ENCODE measurements around the gene MBTPS1. TPM values are rescaled to one million over a fixed set of nuclear protein-coding genes. Genes with fewer than 3 reads are reported as not detected.

Gene MBTPS1
- total RNA-seq, 2 donors from 2014 or later, result 94.4 to 114 TPM

- no peak for ATAC-seq
- H3K4me3 Mint-ChIP-seq, result no peak overlapping the region
- H3K27me3 Mint-ChIP-seq, result peaks cover 4% of the 10 kb centered on the region
- H3K9me3 ChIP-seq (ENCODE audit: control insufficient read depth, low read length, poor library complexity, severe bottlenecking), result no peaks in the 10 kb centered on the region
- peaks cover 2% of the 10 kb centered on the region for H3K36me3 Mint-ChIP-seq (ENCODE audit: low read depth)
- H3K27ac Mint-ChIP-seq, result no peak overlapping the region
- no peak for DNase-seq
- peaks cover 4% of the 10 kb centered on the region for H3K4me1 Mint-ChIP-seq
Measured at GRCh38 chr16:84039696-84040095, 77.0 kb downstream of the MBTPS1 start.

DNA sequence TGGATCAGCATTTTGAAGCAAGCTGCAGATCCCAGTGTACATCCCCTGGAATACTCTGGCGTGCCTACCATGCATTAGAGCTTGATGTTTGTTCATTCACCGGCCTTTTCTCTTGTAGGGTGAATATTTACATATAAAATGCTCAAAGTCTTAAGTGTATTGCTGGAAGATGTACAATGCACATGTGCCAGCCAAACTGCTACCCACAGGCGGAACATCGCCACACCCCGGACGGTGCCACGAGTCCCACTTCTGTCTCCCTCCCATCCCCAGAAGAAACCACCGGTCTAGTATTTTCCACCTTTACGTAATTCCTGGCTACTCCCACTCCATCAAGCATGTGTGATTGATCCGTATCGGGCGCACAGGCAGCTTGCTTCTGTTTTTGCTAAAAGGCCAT, 78.3 kb downstream of the MBTPS1 start:
- no peaks in the 10 kb centered on the region for H3K27me3 Mint-ChIP-seq
- H3K4me3 Mint-ChIP-seq, result no peak overlapping the region
- ATAC-seq (no peak), DNase-seq (no peak)
- H3K27ac Mint-ChIP-seq, result peak overlapping the region; percentile 8
- H3K9me3 ChIP-seq (ENCODE audit: control insufficient read depth, low read length, poor library complexity, severe bottlenecking), result no peaks in the 10 kb centered on the region
- peaks cover 2% of the 10 kb centered on the region for H3K36me3 Mint-ChIP-seq (ENCODE audit: low read depth)
- no peaks in the 10 kb centered on the region for H3K4me1 Mint-ChIP-seq

DNA sequence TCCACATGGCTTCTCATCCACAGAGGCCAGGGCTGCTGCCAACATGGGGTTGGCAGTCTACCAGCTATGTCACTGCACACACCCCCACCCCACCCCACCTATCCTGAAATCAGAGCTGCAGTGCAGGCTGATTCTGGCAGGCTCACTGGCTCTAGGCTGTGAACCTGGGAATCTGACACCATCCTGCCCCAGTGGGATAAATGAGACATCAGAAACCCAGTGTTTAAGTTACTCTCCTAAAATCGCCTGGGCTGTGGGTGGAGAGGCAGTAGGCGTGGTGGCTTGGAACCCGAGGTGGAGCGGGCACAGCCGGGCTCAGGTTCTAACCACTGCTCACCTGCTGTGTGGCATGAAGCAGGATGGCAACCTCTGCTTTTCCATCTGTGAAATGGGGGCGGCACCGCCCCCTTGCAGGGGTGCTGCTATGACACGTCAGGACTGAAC, 79.7 kb downstream of the MBTPS1 start:
- no peaks in the 10 kb centered on the region for H3K9me3 ChIP-seq (ENCODE audit: control insufficient read depth, low read length, poor library complexity, severe bottlenecking)
- Mint-ChIP-seq H3K27me3 (no peaks in the 10 kb centered on the region), H3K36me3 (ENCODE audit: low read depth) (peaks cover 2% of the 10 kb centered on the region), H3K4me1 (no peaks in the 10 kb centered on the region), H3K27ac (no peak overlapping the region), H3K4me3 (no peak overlapping the region)
- DNase-seq (no peak), ATAC-seq (no peak)

GRCh38 chr16:84036131-84036530, 80.6 kb downstream of the MBTPS1 start:
- Mint-ChIP-seq H3K4me1 (peaks cover 2% of the 10 kb centered on the region), H3K4me3 (no peak overlapping the region), H3K27ac (no peak overlapping the region), H3K27me3 (peaks cover 5% of the 10 kb centered on the region), H3K36me3 (ENCODE audit: low read depth) (peaks cover 2% of the 10 kb centered on the region)
- no peaks in the 10 kb centered on the region for H3K9me3 ChIP-seq (ENCODE audit: control insufficient read depth, low read length, poor library complexity, severe bottlenecking)
- DNase-seq (no peak), ATAC-seq (no peak)

GRCh38 chr16:84034516-84034915, 82.2 kb downstream of the MBTPS1 start:
- no peak overlapping the region for H3K4me3 Mint-ChIP-seq
- no peak overlapping the region for H3K27ac Mint-ChIP-seq
- peaks cover 17% of the 10 kb centered on the region for H3K27me3 Mint-ChIP-seq
- H3K9me3 ChIP-seq (ENCODE audit: control insufficient read depth, low read length, poor library complexity, severe bottlenecking), result no peaks in the 10 kb centered on the region
- H3K36me3 Mint-ChIP-seq (ENCODE audit: low read depth), result peaks cover 2% of the 10 kb centered on the region
- DNase-seq (no peak), ATAC-seq (no peak)
- H3K4me1 Mint-ChIP-seq, result peaks cover 13% of the 10 kb centered on the region

DNA sequence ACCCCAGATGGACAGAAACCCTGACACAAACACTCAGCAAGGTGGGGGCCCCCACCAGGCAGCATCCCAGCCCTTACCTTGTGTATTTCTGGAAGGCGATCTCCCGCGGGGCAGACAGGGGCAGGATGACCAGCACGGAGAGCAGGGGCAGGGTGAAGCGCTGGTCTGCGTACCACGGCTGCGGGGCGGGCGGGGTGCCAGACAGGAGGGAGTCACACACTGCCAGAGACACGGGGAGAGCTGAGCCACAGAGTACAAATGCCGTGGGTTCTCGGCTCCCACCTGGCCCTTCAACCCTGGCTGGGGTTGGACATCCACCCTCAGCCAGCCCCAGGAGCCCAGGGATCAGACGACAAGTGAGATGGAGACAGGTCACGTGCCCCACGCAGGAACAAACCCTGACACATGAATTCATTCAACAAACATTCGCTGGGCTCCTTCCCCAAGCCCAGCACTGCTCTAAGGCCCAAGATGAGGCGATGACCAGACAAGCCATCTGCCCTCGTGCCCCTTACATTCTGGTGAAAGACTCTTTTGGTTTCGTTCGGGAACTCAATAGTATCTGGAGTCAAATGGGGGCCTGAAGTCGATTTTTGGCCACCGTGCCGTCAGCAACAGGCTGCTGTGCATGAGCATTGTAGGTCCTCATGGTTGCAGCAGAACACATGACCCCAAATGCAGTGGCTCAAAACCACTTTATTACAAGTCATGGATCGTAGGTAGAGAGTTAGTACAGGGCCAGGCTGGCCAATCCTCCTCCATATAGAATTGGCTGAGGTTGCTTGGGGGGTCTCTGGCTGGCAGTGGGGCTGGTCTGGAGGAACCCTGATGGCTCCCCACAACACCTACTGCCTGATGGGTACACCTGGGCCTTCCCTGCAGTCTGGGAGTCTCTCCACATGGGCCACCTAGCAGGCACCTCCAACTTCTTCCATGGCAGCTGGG, 83.2 kb downstream of the MBTPS1 start:
- no peak for DNase-seq
- no peak overlapping the region for H3K27ac Mint-ChIP-seq
- H3K9me3 ChIP-seq (ENCODE audit: control insufficient read depth, low read length, poor library complexity, severe bottlenecking), result no peaks in the 10 kb centered on the region
- H3K36me3 Mint-ChIP-seq (ENCODE audit: low read depth), result peaks cover 2% of the 10 kb centered on the region
- H3K27me3 Mint-ChIP-seq, result peaks cover 24% of the 10 kb centered on the region
- no peak overlapping the region for H3K4me3 Mint-ChIP-seq
- H3K4me1 Mint-ChIP-seq, result peaks cover 16% of the 10 kb centered on the region
- no peak for ATAC-seq

GRCh38 chr16:84032458-84033178, 84.1 kb downstream of the MBTPS1 start:
- Mint-ChIP-seq H3K4me1 (peaks cover 16% of the 10 kb centered on the region), H3K27me3 (peaks cover 30% of the 10 kb centered on the region), H3K4me3 (no peak overlapping the region), H3K27ac (no peak overlapping the region), H3K36me3 (ENCODE audit: low read depth) (peaks cover 2% of the 10 kb centered on the region)
- no peaks in the 10 kb centered on the region for H3K9me3 ChIP-seq (ENCODE audit: control insufficient read depth, low read length, poor library complexity, severe bottlenecking)
- ATAC-seq, result no peak
- no peak for DNase-seq

DNA sequence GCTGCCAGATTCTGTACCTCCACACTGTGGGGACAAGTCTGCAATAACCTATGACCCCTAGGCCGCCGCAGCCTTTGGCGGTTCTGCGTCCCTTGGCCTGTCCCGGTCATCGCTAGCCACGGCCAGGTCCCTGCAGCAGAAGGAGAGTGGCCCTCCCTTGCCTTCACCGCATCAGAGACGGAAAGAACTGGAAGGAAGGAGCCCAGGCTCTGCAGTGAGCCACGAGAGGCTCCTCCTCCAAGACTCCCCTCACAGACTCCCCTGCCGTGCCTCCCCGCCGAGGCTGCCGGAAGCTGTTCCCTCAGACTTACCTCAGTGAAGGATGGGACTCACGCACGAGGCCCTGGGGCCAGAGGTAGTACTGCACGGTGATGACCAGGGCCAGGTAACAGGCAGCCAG, 85.2 kb downstream of the MBTPS1 start:
- ATAC-seq, result no peak
- Mint-ChIP-seq H3K27me3 (peaks cover 35% of the 10 kb centered on the region), H3K4me1 (peaks cover 16% of the 10 kb centered on the region)

GRCh38 chr16:84029297-84030047, 87.3 kb downstream of the MBTPS1 start:
- DNase-seq, result no peak
- no peak for ATAC-seq
- no peak overlapping the region for H3K4me3 Mint-ChIP-seq
- peaks cover 16% of the 10 kb centered on the region for H3K4me1 Mint-ChIP-seq
- H3K27me3 Mint-ChIP-seq, result peaks cover 50% of the 10 kb centered on the region
- no peaks in the 10 kb centered on the region for H3K36me3 Mint-ChIP-seq (ENCODE audit: low read depth)
- no peaks in the 10 kb centered on the region for H3K9me3 ChIP-seq (ENCODE audit: control insufficient read depth, low read length, poor library complexity, severe bottlenecking)
- H3K27ac Mint-ChIP-seq, result no peak overlapping the region

More for the DNA sequence above, 85.2 kb downstream of the MBTPS1 start:
- no peaks in the 10 kb centered on the region for H3K9me3 ChIP-seq (ENCODE audit: control insufficient read depth, low read length, poor library complexity, severe bottlenecking)
- Mint-ChIP-seq H3K36me3 (ENCODE audit: low read depth) (peaks cover 2% of the 10 kb centered on the region), H3K27ac (no peak overlapping the region), H3K4me3 (no peak overlapping the region)
- DNase-seq, result no peak

DNA sequence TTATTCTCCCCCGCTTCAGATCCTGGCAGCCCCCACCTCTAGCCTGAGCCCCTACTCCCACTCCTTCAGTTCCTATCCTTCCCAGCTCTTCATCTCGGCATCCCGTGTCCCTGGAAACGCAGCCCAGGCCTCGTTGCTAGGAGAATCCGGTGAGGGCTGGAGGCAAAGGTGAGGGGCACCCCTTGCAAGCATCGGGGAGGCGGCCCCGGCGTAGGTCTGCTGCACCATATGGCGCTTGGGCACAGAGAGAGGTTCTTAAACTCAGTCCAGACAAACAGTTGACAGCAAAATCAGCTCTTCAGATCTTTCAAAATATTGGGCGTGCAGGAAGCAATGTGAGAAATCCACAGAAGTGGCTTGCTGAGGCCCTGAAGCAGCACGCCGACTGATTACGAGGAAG, 89.1 kb downstream of the MBTPS1 start:
- ATAC-seq (no peak), DNase-seq (no peak)
- no peak overlapping the region for H3K27ac Mint-ChIP-seq
- no peaks in the 10 kb centered on the region for H3K9me3 ChIP-seq (ENCODE audit: control insufficient read depth, low read length, poor library complexity, severe bottlenecking)
- H3K27me3 Mint-ChIP-seq, result peaks cover 50% of the 10 kb centered on the region
- no peaks in the 10 kb centered on the region for H3K36me3 Mint-ChIP-seq (ENCODE audit: low read depth)
- peaks cover 16% of the 10 kb centered on the region for H3K4me1 Mint-ChIP-seq
- H3K4me3 Mint-ChIP-seq, result no peak overlapping the region

DNA sequence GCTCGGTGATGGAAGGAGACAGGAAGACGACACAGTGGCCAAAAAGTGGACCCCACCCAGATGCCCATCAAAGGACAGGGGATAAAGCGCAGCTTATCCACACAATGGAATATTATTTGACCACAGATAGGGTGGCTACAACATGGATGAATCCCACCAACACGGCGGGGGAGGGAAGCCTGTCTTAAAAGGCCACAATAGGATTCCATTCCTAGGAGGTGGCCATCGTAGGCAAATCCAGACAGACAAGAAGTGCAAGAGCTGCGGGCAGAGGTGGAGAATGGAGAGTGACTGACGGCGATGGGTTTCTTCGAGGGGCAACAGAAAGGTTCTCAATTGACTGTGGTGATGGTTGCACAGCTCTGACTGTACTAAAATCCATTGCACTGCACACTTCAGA, 90.1 kb downstream of the MBTPS1 start:
- H3K4me3 Mint-ChIP-seq, result no peak overlapping the region
- ATAC-seq, result no peak
- peak overlapping the region; percentile 11 for H3K27ac Mint-ChIP-seq
- no peak for DNase-seq
- peaks cover 16% of the 10 kb centered on the region for H3K4me1 Mint-ChIP-seq
- no peaks in the 10 kb centered on the region for H3K9me3 ChIP-seq (ENCODE audit: control insufficient read depth, low read length, poor library complexity, severe bottlenecking)
- H3K27me3 Mint-ChIP-seq, result peaks cover 50% of the 10 kb centered on the region
- H3K36me3 Mint-ChIP-seq (ENCODE audit: low read depth), result no peaks in the 10 kb centered on the region

GRCh38 chr16:84024854-84025253, 91.9 kb downstream of the MBTPS1 start:
- ATAC-seq, result no peak
- no peak overlapping the region for H3K4me3 Mint-ChIP-seq
- no peak overlapping the region for H3K27ac Mint-ChIP-seq
- H3K36me3 Mint-ChIP-seq (ENCODE audit: low read depth), result no peaks in the 10 kb centered on the region
- DNase-seq, result no peak
- H3K4me1 Mint-ChIP-seq, result peaks cover 7% of the 10 kb centered on the region
- H3K27me3 Mint-ChIP-seq, result peaks cover 36% of the 10 kb centered on the region
- H3K9me3 ChIP-seq (ENCODE audit: control insufficient read depth, low read length, poor library complexity, severe bottlenecking), result no peaks in the 10 kb centered on the region

DNA sequence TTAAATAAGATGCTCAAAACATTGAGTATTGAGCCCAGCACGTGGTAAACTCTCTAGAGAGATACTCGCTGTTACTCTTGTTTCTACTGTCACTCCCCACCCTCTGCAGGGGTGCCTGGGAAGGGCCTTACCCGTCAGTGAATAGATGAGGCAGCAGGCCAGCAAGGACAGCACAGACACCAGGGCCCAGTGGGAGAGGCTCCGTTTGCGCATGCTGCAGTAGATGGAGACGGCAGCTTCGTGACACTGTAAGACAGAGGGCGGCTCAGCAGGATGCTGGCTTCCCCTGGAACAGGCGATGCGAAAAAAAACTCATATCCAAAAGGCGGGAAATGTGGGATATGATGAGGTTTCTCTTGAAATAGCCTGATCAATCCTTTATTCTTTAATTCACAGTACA, 94.1 kb downstream of the MBTPS1 start:
- ATAC-seq, result no peak
- DNase-seq, result no peak
- H3K9me3 ChIP-seq (ENCODE audit: control insufficient read depth, low read length, poor library complexity, severe bottlenecking), result no peaks in the 10 kb centered on the region
- Mint-ChIP-seq H3K36me3 (ENCODE audit: low read depth) (no peaks in the 10 kb centered on the region), H3K27me3 (peaks cover 20% of the 10 kb centered on the region), H3K27ac (no peak overlapping the region), H3K4me3 (no peak overlapping the region), H3K4me1 (no peaks in the 10 kb centered on the region)
